B cell (primary cell): ENCODE results near the gene UBTD1. TPM values are rescaled to one million over a fixed set of nuclear protein-coding genes. Genes with fewer than 3 reads are reported as not detected.
"Not testable (repeated sequence)": the region's sequence is repeated elsewhere in the genome, so short reads cannot be mapped to it uniquely, and the experiment has no call there.

Experiments used
- ATAC-seq: fragments of 200-7000 bp; cut with Tn5 transposase; one replicate; pipeline ENCODE4 v1.10.0; 2021; ENCODE audit warnings: low read depth, mild to moderate bottlenecking, moderate number of reproducible peaks, moderate library complexity
- CTCF ChIA-PET: fragments of 350-600 bp; sonication (Branson Sonifier 250); formaldehyde crosslinking; loops from one replicate; lab custom pipeline; 2021; ENCODE audit warnings: antibody characterized with exemption, inconsistent platforms; lab: Charles Lee
- POLR2A ChIA-PET: fragments of 350-600 bp; sonication (Branson Sonifier 250); formaldehyde crosslinking; loops from one replicate; lab custom pipeline; 2021; ENCODE audit warnings: antibody characterized with exemption; lab: Charles Lee
- DNase-seq: peaks from one replicate; pipeline ENCODE4 v3.0.0; 2013
- H2AFZ ChIP-seq: 2 replicates; pipeline ENCODE4 v1.6.1; 2012; ENCODE audit warnings: mild to moderate bottlenecking, low read depth, low read length; ENCODE audit not compliant: insufficient read depth, poor library complexity, severe bottlenecking
- H3K27ac ChIP-seq, 2 donors: 1 replicate in 1 of 2; 2 replicates in 1 of 2; pipeline ENCODE4 v1.5.1; 2012 to 2013; ENCODE audit warnings: low read length in 2 of 2, mild to moderate bottlenecking in 2 of 2, moderate library complexity in 1 of 2
- H3K27me3 ChIP-seq, 4 experiments: fragments of 200-600 bp in 1 of 4; sonication (generic) in 1 of 4; replicated peaks in 1 of 4; 1 replicate in 2 of 4; 2 replicates in 2 of 4; pipeline versions ENCODE4 v1.6.1 to v1.7.0; 2013 to 2016; ENCODE audit warnings: low read length in 3 of 4, mild to moderate bottlenecking in 2 of 4, mixed read lengths in 1 of 4, moderate library complexity in 1 of 4; ENCODE audit not compliant: insufficient read depth in 4 of 4, control insufficient read depth in 3 of 4; ENCODE audit errors: control extremely low read depth in 1 of 4
- H3K36me3 ChIP-seq, 2 experiments: replicated peaks in 1 of 2; 1 replicate in 1 of 2; 2 replicates in 1 of 2; pipeline versions ENCODE4 v1.6.1 to v1.7.1; 2013; ENCODE audit warnings: low read length in 1 of 2; ENCODE audit not compliant: insufficient read depth in 2 of 2, control insufficient read depth in 1 of 2; ENCODE audit errors: control extremely low read depth in 1 of 2, extremely low read depth in 1 of 2
- H3K4me1 ChIP-seq, 2 donors: fragments of 200-600 bp in 1 of 2; sonication (generic) in 1 of 2; 1 replicate in 1 of 2; 2 replicates in 1 of 2; pipeline versions ENCODE4 v1.5.1 to v1.6.1; 2013 to 2017; ENCODE audit warnings: low read length in 2 of 2; ENCODE audit not compliant: control insufficient read depth in 2 of 2, insufficient read depth in 2 of 2
- H3K4me2 ChIP-seq: replicated peaks from 2 replicates; pipeline ENCODE3; 2012; ENCODE audit warnings: mild to moderate bottlenecking, low read depth, low read length; ENCODE audit not compliant: poor library complexity, severe bottlenecking
- H3K4me3 ChIP-seq, 5 experiments: fragments of 200-600 bp in 1 of 5; sonication (generic) in 1 of 5; 1 replicate in 3 of 5; 2 replicates in 2 of 5; pipeline versions ENCODE4 v1.5.1 to v1.7.0; 2011 to 2016; ENCODE audit warnings: low read length in 4 of 5, mild to moderate bottlenecking in 4 of 5, low read depth in 2 of 5, control low read depth in 1 of 5, moderate library complexity in 1 of 5; ENCODE audit not compliant: insufficient read depth in 1 of 5; ENCODE audit errors: control extremely low read depth in 1 of 5, extremely low read depth in 1 of 5
- H3K79me2 ChIP-seq: fragments of 200-600 bp; sonication (generic); one replicate; pipeline ENCODE4 v1.6.0; 2016; ENCODE audit warnings: low read length; ENCODE audit not compliant: control insufficient read depth, insufficient read depth
- H3K9ac ChIP-seq: fragments of 200-600 bp; sonication (generic); 2 replicates; pipeline ENCODE4 v1.6.1; 2017; ENCODE audit warnings: mild to moderate bottlenecking, low read length, moderate library complexity
- H3K9me3 ChIP-seq, 3 donors: one replicate each; pipeline versions ENCODE4 v1.6.1 to v1.7.1; 2013; ENCODE audit warnings: low read length in 2 of 3; ENCODE audit not compliant: control insufficient read depth in 2 of 3, insufficient read depth in 1 of 3; ENCODE audit errors: control extremely low read depth in 1 of 3
- H4K20me1 ChIP-seq: 2 replicates; pipeline ENCODE4 v1.6.0; 2012; ENCODE audit warnings: mild to moderate bottlenecking, low read length; ENCODE audit not compliant: insufficient read depth, control insufficient read depth, poor library complexity, severe bottlenecking
- H3K27ac Mint-ChIP-seq: one replicate; pipeline ENCODE4 v1.8.0; 2021; ENCODE audit warnings: mixed read lengths
- H3K27me3 Mint-ChIP-seq: one replicate; pipeline ENCODE4 v1.8.0; 2021; ENCODE audit warnings: mixed read lengths
- H3K4me1 Mint-ChIP-seq: one replicate; pipeline ENCODE4 v1.8.0; 2021; ENCODE audit warnings: mixed read lengths
- H3K4me3 Mint-ChIP-seq: one replicate; pipeline ENCODE4 v1.8.0; 2021; ENCODE audit warnings: mixed read lengths
- H3K9me3 Mint-ChIP-seq: one replicate; pipeline ENCODE4 v1.8.0; 2022; ENCODE audit warnings: mixed read lengths; ENCODE audit not compliant: insufficient read depth
- EZH2 ChIP-seq: IDR thresholded peaks from 2 replicates; pipeline ENCODE4 v1.6.1; 2012; ENCODE audit warnings: borderline replicate concordance, low read depth, mild to moderate bottlenecking, moderate library complexity, low read length; ENCODE audit not compliant: insufficient read depth, poor library complexity, severe bottlenecking
- WGBS: methylation state at CpG from one replicate; pipeline ENCODE4 v1.1.5; 2013; ENCODE audit warnings: missing lambda C conversion rate; ENCODE audit not compliant: insufficient coverage; 5-methylcytosine and 5-hydroxymethylcytosine counted together
- intact Hi-C: fragments of 100-400 bp; cut with micrococcal nuclease; formaldehyde crosslinking; loops from one replicate; pipeline ENCODE4 v1.10.0; 2022
- polyA plus RNA-seq: library from polyadenylated mRNA; depleted of rRNA; stranded (reverse); fragments of >200 nt; gene quantifications from 2 replicates; pipeline ENCODE4 v1.2.3, GENCODE V29; 2012
- total RNA-seq, 2 donors: library from RNA; stranded (reverse); fragments of 120-200 nt in 1 of 2; gene quantifications; 1 replicate in 1 of 2; 2 replicates in 1 of 2; pipeline versions ENCODE4 v1.2.3 to v1.2.4, GENCODE V29; 2013 to 2022
- TF ChIP-seq, protein P1 (sequence below): fragments of 200-600 bp; IDR thresholded peaks from one replicate; pipeline ENCODE4 v1.8.0; 2022; ENCODE audit warnings: antibody characterized with exemption, mild to moderate bottlenecking

The UBTD1 gene
- total and polyA plus RNA-seq, 2 donors (not counting 1 experiment from before 2014, with no cell fraction given): 1.3 to 1.8 TPM

DNA sequence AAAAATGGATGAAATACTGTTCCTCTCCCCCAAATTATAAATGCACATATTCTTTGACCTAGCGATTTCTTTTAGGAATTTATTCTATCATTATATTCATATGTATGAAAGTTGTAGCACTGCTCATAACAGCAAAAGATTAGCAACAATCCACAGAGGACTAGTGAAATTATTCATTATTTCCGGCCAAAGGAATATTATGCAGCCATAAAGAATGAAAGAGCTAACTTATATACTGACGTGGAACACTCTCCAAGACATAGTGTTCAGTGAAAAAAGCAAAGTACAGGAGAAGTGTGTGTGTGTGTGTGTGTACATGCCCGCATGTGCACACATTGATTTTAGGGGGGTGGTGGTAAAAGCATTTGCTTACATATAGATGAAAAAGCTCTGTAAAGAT, 23.8 kb upstream of the UBTD1 start:
- Mint-ChIP-seq H3K4me3 (no peak overlapping the region), H3K9me3 (peaks cover 2% of the 10 kb centered on the region), H3K4me1 (no peaks in the 10 kb centered on the region), H3K27ac (no peak overlapping the region), H3K27me3 (no peaks in the 10 kb centered on the region)
- no CpG with 5 or more reads among the region's 4 CpGs for WGBS
- Histone ChIP-seq H2AFZ (no peak overlapping the region), H3K9me3 (no peaks in the 10 kb centered on the region), H3K4me1 (no peaks in the 10 kb centered on the region), H3K9ac (no peak overlapping the region), H3K4me2 (no peak overlapping the region), H4K20me1 (peaks cover 5% of the 10 kb centered on the region), H3K4me3 (no peak overlapping the region), H3K27ac (no peak overlapping the region), H3K27me3 (no peaks in the 10 kb centered on the region), H3K79me2 (no peaks in the 10 kb centered on the region), H3K36me3 (peaks cover 16 to 85% of the 10 kb centered on the region in 2 experiments)
- DNase-seq (no peak), ATAC-seq (no peak)
- TF ChIP-seq EZH2: no peak
- TF ChIP-seq, protein P1, sequence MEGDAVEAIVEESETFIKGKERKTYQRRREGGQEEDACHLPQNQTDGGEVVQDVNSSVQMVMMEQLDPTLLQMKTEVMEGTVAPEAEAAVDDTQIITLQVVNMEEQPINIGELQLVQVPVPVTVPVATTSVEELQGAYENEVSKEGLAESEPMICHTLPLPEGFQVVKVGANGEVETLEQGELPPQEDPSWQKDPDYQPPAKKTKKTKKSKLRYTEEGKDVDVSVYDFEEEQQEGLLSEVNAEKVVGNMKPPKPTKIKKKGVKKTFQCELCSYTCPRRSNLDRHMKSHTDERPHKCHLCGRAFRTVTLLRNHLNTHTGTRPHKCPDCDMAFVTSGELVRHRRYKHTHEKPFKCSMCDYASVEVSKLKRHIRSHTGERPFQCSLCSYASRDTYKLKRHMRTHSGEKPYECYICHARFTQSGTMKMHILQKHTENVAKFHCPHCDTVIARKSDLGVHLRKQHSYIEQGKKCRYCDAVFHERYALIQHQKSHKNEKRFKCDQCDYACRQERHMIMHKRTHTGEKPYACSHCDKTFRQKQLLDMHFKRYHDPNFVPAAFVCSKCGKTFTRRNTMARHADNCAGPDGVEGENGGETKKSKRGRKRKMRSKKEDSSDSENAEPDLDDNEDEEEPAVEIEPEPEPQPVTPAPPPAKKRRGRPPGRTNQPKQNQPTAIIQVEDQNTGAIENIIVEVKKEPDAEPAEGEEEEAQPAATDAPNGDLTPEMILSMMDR: no peak
- ChIA-PET POLR2A (no interaction called here), CTCF (interaction anchor here (1.0 to 2.5 kb wide), 3 partner anchors 10 to 78 kb away, joined by 3 to 17 read pairs (median 3); no protein-coding TSS in a partner anchor)
- intact Hi-C loops: no loop called here

DNA sequence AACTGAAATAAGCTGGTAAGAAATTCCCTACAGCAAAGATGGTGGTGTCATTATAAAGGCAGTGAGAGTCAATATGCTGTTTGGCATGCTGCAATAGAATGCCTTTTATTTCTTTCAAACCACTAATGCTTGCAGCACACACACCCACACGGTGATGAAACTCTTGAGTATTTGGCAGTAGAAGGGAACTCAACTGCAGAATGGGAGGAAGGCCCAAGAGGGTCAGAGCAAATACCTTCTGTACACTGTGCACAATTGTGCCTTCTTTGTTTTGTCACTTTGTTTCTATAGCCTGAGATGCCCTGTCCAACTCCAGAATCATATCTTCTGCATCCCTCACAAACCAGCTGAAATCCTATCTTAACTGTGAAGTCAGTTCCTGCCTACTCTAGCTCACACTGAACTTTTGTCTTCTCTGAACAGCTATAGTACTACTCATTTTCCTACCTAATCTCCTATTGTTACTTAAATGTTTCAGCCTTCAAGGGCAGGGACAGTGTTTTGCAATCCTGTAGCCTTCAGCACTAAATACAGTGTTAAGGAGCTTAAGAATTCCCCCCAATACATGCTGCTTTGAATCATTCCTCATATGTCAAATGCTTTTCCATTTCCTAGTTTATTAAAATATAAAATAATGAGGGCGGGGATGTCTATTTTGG, 22.7 kb upstream of the UBTD1 start:
- Histone ChIP-seq H3K27me3 (no peaks in the 10 kb centered on the region), H2AFZ (no peak overlapping the region), H3K4me1 (no peaks in the 10 kb centered on the region), H3K27ac (no peak overlapping the region), H3K4me3 (no peak overlapping the region), H3K4me2 (no peak overlapping the region), H3K9ac (no peak overlapping the region), H4K20me1 (peaks cover 5% of the 10 kb centered on the region), H3K9me3 (no peaks in the 10 kb centered on the region), H3K36me3 (peaks cover 20 to 85% of the 10 kb centered on the region in 2 experiments), H3K79me2 (no peaks in the 10 kb centered on the region)
- no peaks in the 10 kb centered on the region for H3K4me1 Mint-ChIP-seq
- ChIA-PET CTCF (interaction anchor here (1.3 to 2.5 kb wide), 3 partner anchors 11 to 76 kb away, joined by 3 to 17 read pairs (median 5); no protein-coding TSS in a partner anchor), POLR2A (no interaction called here)
- ATAC-seq (no peak), DNase-seq (no peak)
- H3K27ac Mint-ChIP-seq: no peak overlapping the region
- no peak overlapping the region for H3K4me3 Mint-ChIP-seq
- no peak for TF ChIP-seq EZH2
- TF ChIP-seq, protein P1: no peak
- no peaks in the 10 kb centered on the region for H3K27me3 Mint-ChIP-seq
- no CpG with 5 or more reads among the region's 2 CpGs for WGBS
- intact Hi-C loops: no loop called here
- peaks cover 2% of the 10 kb centered on the region for H3K9me3 Mint-ChIP-seq

DNA sequence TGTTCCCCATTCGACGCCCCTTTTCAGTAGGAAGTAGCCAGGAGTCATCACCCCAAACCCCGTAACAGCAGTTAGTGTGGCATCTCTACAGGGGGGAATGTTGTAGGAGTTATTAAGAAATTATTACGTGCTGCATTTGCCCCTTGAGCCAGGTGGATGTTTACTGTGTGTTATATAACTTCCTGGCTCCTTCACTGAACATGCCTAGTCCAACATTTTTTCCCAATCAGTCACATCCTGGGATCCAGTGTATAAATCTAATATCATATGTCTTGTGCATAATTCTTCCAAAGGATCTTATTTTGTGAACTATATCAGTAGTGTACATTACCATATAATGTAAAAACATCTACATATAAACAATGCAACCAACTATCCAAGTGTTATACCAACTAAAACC, 19.3 kb upstream of the UBTD1 start:
- H3K4me1 ChIP-seq, H3K9me3 ChIP-seq, H3K4me3 Mint-ChIP-seq, H3K79me2 ChIP-seq, ATAC-seq, CTCF ChIA-PET, H3K4me1 Mint-ChIP-seq, H3K9ac ChIP-seq, DNase-seq, H3K9me3 Mint-ChIP-seq, H2AFZ ChIP-seq, H3K4me2 ChIP-seq, POLR2A ChIA-PET, intact Hi-C loops, H3K27ac ChIP-seq, H3K27me3 Mint-ChIP-seq, H3K27me3 ChIP-seq, H3K27ac Mint-ChIP-seq, H3K4me3 ChIP-seq: not testable (repeated sequence)
- peaks cover 31 to 74% of the 10 kb centered on the region in 2 experiments for H3K36me3 ChIP-seq
- WGBS: 100% methylated on average over 2 of the region's 4 CpGs
- peaks cover 16% of the 10 kb centered on the region for H4K20me1 ChIP-seq
